Ascending aorta (tissue), 2 donors: ENCODE data around the gene FHIT. TPM values are rescaled to one million over a fixed set of nuclear protein-coding genes. Genes with fewer than 3 reads are reported as not detected.

Experiments
- DNase-seq, 2 donors: peaks; one replicate each; pipeline ENCODE4 v3.0.0-alpha.2; 2019; ENCODE audit warnings: low spot score in 2 of 2
- H3K27ac ChIP-seq, 2 donors: fragments of 200-600 bp; sonication (generic); one replicate each; pipeline ENCODE4 v1.5.1; 2016 to 2017; ENCODE audit warnings: mild to moderate bottlenecking in 1 of 2
- H3K27me3 ChIP-seq: fragments of 200-600 bp; sonication (generic); one replicate; pipeline ENCODE4 v1.5.1; 2017
- H3K36me3 ChIP-seq, 2 donors: fragments of 200-600 bp; sonication (generic); one replicate each; pipeline ENCODE4 v1.5.1; 2016
- H3K4me1 ChIP-seq, 2 donors: fragments of 200-600 bp; sonication (generic); one replicate each; pipeline ENCODE4 v1.5.1; 2016 to 2017; ENCODE audit warnings: mild to moderate bottlenecking in 1 of 2
- H3K4me3 ChIP-seq, 2 donors: fragments of 200-600 bp; sonication (generic); one replicate each; pipeline ENCODE4 v1.5.1; 2016 to 2017; ENCODE audit warnings: mild to moderate bottlenecking in 1 of 2
- H3K9me3 ChIP-seq, 2 donors: fragments of 200-600 bp; sonication (generic); one replicate each; pipeline ENCODE4 v1.5.1; 2016
- CTCF ChIP-seq, 3 experiments: fragments of 200-600 bp in 2 of 3; fragments of 450-650 bp in 1 of 3; sonication (generic) in 2 of 3; IDR thresholded peaks; one replicate each; pipeline ENCODE4 v1.5.1; 2016 to 2019; ENCODE audit warnings: antibody characterized with exemption in 3 of 3, mild to moderate bottlenecking in 1 of 3, moderate library complexity in 1 of 3
- intact Hi-C: fragments of 100-400 bp; cut with DNase I; formaldehyde crosslinking; loops from one replicate; pipeline ENCODE4 v1.15.1; 2023
- total RNA-seq: library from RNA; depleted of rRNA; stranded (reverse); fragments of >200 nt; gene quantifications from one replicate; pipeline ENCODE4 v1.1.0, GENCODE V29; 2016

Gene FHIT
- total RNA-seq, 1 donor from 2014 or later, result 0.21 TPM

GRCh38 chr3:60703956-60704736, 547.1 kb downstream of the FHIT start:
- no peak overlapping the region for H3K27ac ChIP-seq
- H3K36me3 ChIP-seq, result no peaks in the 10 kb centered on the region
- no peaks in the 10 kb centered on the region for H3K4me1 ChIP-seq
- TF ChIP-seq CTCF (IDR thresholded peaks at IDR 0.05), result no peak
- no peaks in the 10 kb centered on the region for H3K27me3 ChIP-seq
- H3K4me3 ChIP-seq, result no peak overlapping the region
- DNase-seq, result no peak
- intact Hi-C loops, result no loop called here
- H3K9me3 ChIP-seq, result no peaks in the 10 kb centered on the region

GRCh38 chr3:60703008-60703407, 548.2 kb downstream of the FHIT start:
- Histone ChIP-seq H3K36me3 (no peaks in the 10 kb centered on the region), H3K4me1 (no peaks in the 10 kb centered on the region), H3K27me3 (no peaks in the 10 kb centered on the region), H3K27ac (no peak overlapping the region), H3K9me3 (no peaks in the 10 kb centered on the region), H3K4me3 (no peak overlapping the region)
- intact Hi-C loops, result no loop called here
- no peak for TF ChIP-seq CTCF (IDR thresholded peaks at IDR 0.05)
- no peak for DNase-seq

- no peak for DNase-seq
- H3K4me1 ChIP-seq, result no peaks in the 10 kb centered on the region
- TF ChIP-seq CTCF (IDR thresholded peaks at IDR 0.05), result no peak
These were observed 553.1 kb downstream of the FHIT start for GRCh38 chr3:60698117-60698516.

GRCh38 chr3:60697132-60697531, 554.1 kb downstream of the FHIT start:
- H3K4me1 ChIP-seq, result no peaks in the 10 kb centered on the region
- H3K4me3 ChIP-seq, result no peak overlapping the region
- no peak for DNase-seq
- TF ChIP-seq CTCF (IDR thresholded peaks at IDR 0.05), result no peak
- H3K27ac ChIP-seq, result no peak overlapping the region
- H3K9me3 ChIP-seq, result no peaks in the 10 kb centered on the region
- no peaks in the 10 kb centered on the region for H3K27me3 ChIP-seq
- no peaks in the 10 kb centered on the region for H3K36me3 ChIP-seq
- intact Hi-C loops, result no loop called here

More at GRCh38 chr3:60698117-60698516, 553.1 kb downstream of the FHIT start:
- Histone ChIP-seq H3K9me3 (no peaks in the 10 kb centered on the region), H3K4me3 (no peak overlapping the region), H3K27me3 (no peaks in the 10 kb centered on the region), H3K36me3 (no peaks in the 10 kb centered on the region), H3K27ac (no peak overlapping the region)
- intact Hi-C loops, result no loop called here

GRCh38 chr3:60696428-60697125, 554.7 kb downstream of the FHIT start:
- Histone ChIP-seq H3K9me3 (no peaks in the 10 kb centered on the region), H3K4me3 (no peak overlapping the region), H3K27ac (no peak overlapping the region), H3K36me3 (no peaks in the 10 kb centered on the region), H3K4me1 (no peaks in the 10 kb centered on the region), H3K27me3 (no peaks in the 10 kb centered on the region)
- intact Hi-C loops, result no loop called here
- DNase-seq, result no peak
- TF ChIP-seq CTCF (IDR thresholded peaks at IDR 0.05), result no peak
